HG02571 (cell line): ENCODE results near the gene SBF2.

Source experiments
- ATAC-seq: cut with Tn5 transposase; IDR thresholded peaks from one replicate; pipeline ENCODE4 v1.9.1; 2021; ENCODE audit warnings: mild to moderate bottlenecking, moderate library complexity; ENCODE audit not compliant: unreplicated experiment

Gene SBF2

DNA sequence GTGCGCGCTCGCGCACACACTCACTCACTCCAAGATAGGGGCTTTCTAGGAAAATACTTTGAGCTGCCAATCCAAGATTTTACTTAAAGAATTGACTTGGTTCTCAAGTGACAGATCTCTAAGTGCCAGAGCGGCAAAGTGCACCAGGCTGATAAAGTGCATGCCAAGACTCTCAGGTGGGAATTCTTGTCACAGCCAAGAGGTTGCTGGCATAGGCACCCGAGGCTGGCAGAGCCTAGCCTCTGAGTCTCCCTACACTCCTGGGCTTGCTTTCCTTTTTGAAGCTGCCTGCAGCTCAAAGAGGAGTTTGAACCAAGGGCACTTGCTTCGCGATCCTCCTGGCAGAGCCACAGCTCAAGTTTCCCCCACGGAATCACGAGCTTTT lies 8.3 kb upstream of the SBF2 start:
- no peak for ATAC-seq

DNA sequence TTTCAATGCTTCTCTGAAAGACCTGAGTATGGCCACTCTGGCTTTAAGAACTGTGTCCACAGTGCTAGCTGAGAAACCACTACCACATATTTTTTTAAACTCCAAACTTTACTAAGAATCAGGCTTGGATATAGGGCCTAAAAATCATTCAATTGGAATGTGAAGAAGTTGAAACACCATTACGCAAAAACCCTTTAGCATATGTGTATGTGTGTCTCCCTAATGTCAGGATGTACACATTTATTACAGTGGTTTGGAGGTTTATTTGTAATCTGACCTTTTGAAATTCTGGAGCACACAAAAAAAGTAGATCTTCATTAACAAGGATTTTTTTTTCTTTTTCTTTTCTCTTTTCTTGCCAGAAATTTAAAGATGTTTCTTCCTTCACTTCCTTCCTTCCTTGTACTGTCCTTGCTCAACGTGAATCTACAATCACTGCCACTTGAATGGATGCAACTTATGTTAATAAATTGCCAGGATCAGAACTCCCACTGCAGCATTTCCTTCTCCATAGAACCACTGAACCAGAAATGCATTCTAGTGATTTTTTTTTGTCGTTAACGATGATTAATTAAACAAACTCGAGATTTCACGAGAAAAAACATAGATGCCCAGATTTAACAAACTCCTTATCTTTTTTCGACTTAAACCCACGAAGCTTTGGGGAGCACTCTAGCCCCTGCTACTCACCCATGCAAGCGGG lies 7.8 kb upstream of the SBF2 start:
- ATAC-seq = no peak

DNA sequence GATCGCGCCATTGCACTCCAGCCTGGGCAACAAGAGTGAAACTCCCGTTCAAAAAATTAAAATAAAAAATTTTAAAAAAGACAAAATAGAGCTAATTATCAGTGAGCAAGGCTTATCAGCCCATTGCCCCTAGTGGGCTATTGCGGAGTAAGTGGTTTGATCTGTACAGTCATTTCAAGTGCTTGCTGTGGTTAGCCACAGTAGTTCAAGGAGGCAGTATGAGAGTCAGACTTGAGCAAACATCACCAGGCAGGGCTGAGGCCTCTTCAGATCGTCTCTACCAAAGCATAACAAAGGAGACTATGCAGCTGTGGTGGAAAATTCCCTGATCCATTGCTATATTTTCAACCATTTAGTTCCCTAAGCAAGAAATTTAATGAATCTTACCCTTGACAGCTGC lies 4.3 kb upstream of the SBF2 start:
- ATAC-seq = peak; percentile 78

DNA sequence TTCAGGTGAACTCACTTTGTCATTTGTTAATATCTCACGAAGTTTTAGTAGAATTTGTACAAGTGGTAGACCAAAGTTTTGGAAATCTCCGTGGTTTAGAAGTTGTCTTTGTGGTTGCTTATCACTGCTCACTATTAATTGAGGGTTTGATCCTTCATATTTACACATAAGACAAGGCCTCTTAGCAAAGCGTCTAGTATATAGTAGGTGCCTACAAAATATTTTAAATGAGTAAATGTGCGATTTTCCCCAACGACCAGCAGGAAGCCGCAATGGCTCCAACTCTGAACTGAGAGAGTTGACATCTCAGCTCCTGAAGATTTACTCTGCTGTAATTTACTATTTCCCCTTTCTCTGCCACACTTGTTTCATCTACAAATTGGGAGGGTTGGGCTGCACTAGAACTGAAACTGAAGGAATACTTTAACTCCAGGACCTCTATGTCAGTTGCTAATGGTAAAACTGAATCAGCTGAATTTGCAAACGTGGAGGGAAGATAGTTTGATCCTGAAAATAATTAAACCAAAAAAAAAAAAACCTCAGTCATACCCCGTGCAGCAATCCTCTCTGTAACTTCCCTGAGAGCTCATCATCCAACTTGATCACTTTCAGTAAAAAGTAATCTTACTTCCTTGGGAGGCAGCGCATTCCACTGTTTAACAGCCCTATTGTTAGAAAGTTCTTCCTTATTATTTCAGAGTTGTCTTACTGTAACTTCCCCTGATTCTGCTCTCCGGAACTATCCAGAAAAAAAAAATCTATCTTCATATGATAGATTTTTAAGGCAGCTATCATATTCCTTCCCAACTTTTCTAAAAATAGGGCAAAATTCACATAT lies 1.3 kb upstream of the SBF2 start:
- no peak for ATAC-seq

DNA sequence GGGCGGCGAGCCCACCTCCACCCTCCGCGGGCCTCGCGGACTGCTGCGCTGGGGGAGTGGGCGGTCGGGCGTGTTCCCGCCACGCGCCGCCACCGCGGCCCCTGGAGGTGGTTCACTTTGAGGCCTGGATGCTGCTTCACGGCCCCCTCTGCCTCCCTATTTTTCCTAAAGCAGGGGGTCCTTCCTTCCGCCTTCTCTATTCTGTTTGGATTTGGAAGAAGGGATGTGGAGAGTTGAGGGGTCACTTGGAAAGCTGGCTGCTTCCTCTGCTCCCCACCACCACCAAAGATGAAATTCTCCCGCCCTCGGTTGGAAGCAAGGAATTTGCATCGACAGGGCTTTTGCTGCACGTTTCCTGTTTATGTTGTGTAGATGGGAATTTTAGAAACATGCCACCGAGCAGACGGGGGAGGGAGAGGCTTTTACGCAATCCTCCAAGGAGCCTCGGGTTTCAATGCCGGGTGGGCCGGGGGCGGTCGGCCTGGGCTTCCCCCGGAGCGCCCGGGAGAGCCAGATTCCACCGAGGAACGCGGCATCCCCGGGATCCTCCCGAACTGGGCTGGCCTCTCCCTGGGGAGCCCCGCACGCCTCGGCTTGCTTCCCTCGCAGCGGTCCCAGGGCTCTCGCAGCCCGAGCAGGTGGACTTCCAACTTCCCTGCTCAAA lies 403 bp upstream of the SBF2 start:
- ATAC-seq = no peak

DNA sequence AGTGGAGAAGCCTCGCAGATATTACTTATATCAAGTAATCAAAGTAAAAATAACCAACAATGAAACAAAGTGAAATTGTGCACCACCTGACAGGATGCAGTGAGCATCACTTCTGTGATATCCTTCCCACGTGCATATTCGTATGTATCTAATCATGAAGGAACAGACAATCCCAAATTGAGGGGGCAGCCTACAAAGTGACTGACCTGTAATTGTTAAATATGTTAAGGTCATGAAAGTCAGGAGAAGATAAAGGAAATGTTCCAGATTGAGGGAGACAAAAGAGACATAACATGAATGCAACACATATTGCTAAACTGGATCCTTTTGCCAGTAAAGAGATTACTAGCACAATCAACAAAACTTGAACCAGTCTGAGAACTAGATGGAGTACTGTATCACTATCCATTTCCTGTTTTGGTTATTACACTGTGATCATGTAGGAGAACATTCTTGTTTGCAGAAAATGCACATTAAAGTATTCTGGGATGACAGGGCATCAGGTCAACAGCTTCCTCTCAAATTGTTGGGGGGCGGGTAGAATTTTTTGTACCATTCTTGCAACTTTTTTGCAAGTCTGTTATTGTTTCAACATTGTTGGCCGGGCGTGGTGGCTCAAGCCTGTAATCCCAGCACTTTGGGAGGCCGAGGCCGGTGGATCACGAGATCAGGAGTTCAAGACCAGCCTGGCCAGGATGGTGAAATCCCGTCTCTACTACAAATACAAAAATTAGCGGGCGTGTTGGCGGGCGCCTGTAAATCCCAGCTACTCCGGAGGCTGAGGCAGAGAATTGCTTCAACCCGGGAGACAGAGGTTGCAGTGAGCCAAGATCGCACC lies 2.0 kb downstream of the SBF2 start:
- ATAC-seq = no peak

DNA sequence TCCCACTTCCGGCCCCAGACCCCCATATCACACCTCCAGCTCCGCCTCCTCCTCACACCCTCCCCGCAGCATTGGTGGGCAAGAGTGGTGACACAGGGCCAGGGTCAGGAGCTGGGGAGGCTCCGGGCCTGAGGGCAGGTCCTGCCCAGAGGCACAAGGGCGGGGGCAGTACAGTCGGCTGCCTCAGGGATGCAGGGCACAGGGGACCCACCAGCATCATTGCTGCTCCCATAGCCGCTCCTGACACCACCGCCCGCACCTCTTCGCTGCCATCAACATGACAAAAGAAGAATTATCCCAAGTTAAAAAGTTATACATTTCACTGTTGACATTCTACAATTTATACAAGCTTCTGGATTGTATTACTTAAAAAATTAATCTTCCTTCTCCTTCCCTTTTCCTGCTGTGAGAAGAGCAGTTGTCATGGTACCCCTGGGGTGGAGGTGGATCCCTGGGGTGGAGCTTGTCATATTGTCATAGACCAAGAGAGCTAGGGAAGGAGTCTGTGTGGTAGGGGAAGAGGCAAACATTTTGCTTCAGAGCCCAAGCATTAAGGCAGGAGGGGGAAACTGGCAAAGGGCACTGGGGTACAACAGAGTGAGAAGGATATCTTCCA lies 4.1 kb downstream of the SBF2 start:
- no peak for ATAC-seq

DNA sequence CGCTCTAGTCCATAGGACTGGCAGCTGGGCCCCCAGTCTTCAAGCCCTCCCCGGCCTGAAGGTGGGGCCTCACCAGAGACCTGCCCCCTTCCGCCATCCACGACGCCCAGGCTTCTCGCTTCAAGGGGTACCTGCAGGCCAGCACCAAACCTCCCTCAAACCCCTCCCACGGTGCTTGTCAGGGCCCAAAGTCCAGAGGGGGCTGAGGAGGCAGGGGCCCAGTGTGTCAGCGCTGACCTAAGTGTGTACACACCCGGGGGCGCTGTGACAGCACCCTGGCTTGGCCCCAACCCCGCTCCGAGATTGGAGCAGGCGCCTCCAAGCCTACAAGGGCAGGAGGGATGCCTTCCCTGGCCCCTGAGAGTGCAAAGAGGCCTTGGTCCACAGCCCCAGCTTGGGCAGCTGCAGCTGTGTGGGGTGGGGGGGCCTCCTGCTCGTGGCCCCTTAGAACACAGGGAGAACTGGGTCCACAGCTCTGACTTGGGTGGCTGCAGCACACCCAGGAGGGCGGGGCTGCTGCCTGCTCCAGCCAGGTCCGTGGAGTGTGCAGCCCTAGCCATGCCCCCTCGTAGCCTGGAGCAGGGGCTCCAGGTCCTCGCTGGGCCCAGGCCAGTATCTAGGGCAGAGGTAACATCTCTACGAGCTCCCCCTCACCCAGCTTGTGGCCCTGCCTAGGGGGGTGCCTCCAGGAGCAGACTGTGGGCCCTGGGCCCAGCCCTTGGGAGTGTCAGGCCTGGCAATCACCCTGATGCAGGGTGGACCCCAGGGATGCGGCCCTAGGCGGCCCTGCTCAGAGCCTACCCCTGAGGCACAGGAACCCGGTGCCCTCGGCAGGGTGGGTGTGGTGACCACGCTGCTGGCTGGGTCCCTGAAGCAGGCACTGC lies 4.9 kb downstream of the SBF2 start:
- ATAC-seq = no peak

DNA sequence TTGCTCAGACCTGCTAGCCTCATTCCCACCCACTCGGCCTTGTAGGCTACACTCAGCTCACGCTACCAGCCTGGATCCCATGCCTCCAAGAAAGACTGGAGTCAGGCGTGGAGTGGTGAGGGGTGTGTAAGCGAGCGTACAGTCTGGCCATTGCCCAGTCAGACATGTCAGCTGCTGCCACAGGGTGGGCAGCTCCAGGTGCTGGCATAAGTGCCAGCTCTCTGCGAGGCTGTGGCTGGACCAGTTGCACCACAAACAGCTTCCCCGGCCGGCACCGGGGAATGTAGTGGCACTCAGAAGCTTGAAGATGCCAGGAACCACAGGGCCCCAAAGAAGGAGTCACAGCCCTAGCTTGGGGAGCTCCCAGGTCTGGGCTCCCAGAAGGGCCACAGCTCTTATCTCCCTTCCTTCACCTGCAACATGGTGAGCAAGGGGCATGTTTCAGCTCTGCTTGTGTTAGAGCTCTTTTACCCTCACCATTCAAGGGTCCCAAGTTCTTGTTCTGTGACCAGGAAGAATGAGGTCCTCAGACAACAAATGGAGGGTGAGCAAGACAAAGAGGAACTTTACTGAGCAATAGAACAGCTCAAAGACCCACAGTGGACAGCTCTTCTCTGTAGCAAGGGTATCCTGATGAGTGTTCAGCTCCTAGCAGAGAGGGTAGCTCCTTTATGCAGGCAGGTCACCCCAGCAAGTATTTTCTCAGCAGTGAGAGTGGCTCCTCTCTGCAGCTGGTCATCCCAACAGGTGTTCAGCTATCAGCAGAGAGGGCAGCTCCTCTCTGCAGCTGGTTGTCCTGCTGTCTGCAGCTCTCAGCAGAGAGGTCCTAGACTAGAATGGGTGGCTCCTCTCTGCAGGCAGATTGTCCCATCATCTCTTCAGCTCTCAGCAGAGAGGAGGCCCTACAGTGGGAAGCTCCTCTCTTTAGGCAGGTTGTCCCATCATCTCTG lies 6.0 kb downstream of the SBF2 start:
- ATAC-seq = no peak

DNA sequence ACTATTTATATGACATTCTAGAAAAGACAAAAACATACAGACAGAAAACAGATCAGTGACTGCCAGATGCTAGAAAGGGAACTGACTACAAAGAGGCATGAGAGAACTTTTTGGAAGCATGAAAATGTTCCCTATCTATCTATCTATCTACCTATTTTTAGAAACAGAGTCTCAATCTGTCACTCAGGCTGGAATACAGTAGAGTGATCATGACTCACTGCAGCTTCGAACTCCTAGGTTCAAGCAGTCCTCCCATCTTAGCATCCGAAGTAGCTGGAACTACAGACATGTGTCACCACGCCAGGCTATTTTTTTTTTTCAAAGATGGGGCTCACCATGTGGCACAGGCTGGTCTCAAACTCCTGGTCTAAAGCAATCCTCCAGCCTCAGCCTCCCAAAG lies 6.9 kb downstream of the SBF2 start:
- ATAC-seq = no peak

DNA sequence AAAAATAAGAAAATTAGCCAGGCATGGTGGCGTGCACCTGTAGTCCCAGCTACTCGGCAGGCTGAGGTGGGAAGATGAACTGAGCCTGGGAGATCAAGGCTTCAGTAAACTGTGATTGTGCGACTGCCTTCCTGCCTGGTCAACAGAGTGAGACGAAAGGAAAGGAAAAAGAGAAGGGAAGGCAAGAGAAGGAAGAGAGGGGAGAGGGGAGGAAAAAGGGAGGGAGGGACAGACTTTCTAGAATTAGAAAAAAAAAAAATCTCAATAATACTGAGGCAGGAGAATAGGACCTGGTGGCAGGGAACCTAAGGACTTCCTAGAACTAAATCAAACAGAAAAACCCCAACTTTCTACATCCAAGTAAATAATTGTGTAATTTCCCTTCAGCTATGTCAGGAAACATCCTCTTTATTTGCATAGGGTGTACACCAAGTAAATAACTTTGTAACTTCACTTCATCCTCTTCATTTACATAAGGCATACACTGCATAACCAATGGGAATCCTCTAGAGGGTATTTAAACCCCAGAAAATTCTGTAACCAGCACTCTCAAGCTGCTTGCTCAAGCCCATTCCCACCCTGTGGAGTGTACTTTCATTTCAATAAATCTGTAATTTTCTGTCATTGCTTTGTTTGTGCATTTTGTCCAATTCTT lies 8.7 kb downstream of the SBF2 start:
- ATAC-seq = no peak

DNA sequence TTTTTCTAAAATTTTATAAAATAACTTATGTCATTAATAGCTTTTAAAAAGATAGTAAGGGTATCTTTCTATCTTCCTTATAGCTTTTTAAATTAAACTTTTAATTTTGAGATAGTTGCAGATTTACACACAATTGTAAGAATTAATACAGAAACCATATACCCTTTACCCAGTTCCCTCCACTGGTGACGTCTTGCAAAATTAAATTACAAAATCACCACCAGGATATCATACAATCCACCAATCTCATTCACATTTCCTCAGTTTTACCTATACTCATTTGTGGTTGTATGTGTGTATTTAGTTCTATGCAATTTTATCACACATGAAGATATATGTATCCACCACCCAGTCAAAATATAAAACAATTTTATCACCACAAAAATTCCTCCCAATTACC lies 10.0 kb downstream of the SBF2 start:
- ATAC-seq = no peak

DNA sequence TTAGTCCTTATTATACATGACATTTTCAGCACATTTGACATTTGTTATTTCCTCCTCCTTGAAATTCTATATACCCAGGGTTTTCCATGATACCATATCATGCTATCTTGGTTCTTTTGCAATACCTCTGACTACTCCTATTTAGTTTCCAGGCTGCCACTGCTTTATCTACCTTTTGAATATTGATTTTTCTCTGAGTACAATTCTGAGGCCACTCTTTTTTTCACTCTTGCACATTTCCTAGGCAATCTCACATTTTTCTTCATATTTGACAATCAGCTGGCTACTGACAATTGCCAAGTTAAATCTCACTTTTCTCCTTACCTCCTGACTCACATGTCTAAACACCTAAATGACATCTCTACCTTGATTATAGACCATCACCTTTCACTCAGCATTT lies 11.9 kb downstream of the SBF2 start:
- no peak for ATAC-seq

DNA sequence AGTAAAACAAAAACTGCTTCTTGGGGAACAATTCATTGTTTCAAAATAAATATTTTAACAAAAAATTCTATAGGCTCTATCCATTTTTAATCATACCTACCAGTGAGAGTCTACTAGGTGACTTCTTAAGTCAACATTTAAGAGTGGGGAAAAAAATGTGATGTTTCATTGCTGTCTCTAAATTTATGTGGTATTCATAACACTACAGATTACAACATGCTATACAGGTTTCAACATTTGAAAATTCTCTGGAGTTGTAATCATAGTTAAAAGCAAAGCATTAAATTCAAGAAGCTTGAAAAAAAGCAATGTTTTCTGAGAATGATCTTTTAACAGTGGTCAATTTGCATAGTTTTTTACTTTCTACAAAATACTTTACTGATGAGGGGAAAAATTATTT lies 18.3 kb downstream of the SBF2 start:
- no peak for ATAC-seq

DNA sequence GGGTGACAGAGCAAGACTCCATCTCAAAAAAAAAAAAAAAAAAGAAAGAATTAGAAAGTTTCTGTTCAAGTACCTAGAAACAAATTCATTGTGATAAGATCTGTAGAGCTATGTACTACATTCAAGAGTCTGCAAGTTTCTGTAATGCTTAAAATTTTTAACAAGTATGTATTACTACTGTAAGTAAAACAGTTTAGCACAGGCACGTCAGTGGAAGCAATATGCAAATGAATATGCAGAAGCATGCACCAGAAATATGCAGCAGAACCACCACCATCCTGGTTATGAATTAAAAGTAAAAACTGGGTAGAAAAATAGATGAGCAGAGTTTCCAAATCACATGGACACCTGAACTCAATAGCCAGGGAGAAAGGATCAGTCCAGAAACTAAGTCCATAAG lies 19.3 kb downstream of the SBF2 start:
- no peak for ATAC-seq

DNA sequence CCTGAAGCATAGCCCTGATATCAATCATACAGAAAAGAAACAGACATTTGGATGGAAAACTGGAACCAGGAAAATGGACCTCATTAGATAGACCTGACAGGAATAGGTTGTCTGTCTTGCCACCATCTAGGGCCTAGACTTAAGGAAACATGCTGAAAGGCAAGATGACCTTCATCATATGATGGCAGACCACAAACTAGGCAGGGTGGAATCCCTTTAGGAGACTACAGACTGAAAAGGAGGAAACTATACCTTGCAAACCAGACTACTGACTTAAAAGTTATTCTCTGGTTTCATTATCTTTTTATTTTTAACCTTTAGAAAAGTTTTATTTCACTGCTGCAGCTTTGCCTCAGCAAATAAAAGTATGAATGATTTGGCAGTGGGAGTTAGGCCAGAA lies 20.3 kb downstream of the SBF2 start:
- ATAC-seq = no peak

DNA sequence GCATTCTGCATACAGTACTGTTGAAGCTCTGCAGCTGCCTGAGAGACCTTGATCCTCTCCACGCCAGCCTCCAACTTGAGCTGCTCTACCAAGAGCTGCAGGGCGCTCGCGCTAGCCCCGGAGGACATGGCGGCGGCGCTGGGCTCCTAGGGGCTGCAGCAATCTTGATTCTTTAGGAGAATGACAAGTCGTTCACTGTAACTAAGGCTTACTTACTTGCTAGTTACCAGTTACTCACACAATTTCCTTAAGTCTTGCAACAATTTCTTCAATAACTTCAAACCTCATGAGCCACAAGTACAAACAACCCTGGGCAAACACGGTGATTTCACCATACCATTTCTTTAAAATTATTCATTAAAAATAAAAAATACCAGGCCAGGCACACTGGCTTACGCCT lies 21.9 kb downstream of the SBF2 start:
- no peak for ATAC-seq
